NCI-H524 treated with DMSO at 0.1 percent for 48 hours (cell line): ENCODE measurements around the gene PTPN3.
"Not testable (repeated sequence)": the region's sequence is repeated elsewhere in the genome, so short reads cannot be mapped to it uniquely, and the experiment has no call there.

ENCODE experiments used
- DNase-seq: peaks from one replicate; lab custom pipeline; 2025; lab: John Stamatoyannopoulos, UW

PTPN3 gene

DNA sequence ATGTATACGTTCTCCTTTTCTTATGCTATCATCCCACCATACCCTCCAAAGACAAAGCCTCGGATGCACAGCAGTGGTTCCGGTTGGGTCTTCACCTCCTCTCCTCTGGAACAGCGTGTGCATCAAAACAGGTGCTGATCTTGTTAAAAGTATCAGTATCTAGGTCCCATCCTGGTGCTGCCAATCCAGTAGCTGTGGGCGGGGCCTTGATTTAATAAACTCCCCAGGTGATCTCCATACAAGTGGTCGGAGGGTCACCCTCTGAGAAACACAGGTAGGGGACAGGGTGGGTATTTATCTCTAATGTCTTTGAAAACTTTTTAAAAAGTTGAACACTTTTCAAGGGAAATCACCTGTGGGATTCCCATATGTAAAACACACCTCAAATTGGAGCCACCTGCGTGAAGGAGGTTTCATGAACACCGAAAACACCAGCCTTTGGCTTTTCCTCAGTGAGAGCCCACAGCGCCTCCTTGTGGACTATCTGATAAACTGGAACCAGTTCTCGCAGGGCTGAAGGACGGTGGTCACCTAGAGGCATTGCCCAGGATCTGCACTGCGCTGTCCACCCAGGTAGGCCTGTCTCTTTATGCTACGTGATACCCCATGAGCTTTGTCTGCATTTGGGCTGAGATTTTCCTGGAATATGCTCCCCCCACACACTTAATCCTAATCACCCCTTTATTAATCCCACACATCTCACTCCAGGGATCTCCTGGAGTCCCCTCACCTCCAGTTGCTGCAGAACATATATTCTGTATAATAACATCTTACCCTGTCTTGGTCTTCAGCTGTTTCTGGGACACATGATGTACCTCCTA is 96.7 kb downstream of the PTPN3 start:
- DNase-seq: peak; percentile 18

DNA sequence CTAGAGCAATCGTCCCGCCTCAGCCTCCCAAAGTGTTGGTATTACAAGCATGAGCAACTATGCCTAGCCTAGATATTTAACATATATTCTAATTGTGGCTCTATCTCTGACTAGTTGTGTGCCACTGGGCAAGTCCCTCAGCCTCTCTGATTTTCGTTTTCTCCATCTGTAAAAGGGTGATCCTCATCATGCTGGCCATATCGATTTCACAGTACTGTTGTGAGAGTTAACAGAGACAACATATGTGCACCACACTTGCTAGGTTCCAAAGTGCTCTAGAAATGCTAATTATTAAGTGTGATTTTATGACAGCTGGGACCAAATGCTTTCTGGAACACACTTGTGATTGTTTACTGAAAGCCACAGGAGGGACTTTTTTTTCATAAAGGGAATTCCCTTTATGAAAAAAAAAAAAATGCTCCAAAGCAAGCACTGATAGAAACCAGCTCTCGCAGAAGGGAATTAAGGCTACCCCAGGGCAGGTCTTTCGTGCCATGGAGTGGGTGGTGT is 98.8 kb downstream of the PTPN3 start:
- DNase-seq: peak; percentile 89

DNA sequence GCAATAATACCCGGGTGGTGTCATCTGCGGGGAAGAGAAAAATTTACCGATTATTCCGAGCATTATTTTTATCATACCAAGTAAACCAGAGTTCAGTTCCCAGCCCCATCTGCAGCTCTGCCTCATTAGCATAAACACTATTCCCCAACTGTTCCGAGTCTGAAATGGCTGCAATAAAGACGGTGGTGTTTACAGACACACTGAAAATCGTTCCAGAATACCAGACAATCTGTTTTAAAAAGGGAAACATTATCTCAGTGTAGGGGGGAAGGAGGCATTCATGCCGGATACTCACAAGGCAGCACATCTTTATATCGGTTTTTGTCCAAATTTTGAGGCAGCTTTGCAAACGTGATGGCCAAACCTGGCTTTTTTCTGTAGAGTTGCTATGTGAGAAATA is 106.9 kb downstream of the PTPN3 start:
- DNase-seq: peak; percentile 8

DNA sequence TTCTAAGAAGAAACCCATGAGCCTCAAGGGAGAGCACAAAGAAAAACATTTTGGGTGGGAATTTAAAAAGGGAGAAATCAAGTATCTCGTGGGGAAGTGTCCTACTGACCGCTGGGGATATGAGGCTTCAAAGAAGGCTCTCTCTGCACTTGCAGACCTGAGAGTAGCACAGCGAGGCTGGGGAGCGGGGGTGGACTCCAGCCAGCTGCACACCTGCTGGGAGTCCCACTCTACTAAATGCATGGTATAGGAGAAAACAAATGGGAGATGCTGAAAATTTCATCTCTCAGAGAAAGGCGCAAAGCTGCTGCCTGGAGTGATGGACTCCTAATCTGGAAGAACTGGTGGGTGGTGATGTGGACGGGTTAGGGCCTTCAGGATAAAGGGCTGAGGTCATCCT is 110.3 kb downstream of the PTPN3 start:
- DNase-seq: no peak

DNA sequence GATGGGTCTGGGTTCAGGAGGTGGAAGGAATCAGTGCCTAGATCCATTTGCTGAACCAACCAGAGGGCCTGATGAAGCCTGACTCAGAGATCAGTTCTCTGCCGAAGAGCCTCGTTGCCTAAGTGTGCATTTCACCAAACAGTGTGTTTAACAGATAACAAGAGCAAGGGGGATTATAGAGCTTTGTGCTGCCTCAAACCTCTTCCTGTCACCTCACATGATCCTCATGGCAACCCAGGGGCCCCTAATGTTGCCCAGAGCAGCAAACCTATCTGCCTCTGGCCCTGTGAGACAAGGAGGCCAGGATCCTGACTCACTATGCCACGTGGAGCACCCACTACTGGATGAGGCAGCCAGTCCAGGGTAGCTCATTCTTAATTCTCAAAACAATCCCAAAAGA is 110.9 kb downstream of the PTPN3 start:
- DNase-seq: no peak

DNA sequence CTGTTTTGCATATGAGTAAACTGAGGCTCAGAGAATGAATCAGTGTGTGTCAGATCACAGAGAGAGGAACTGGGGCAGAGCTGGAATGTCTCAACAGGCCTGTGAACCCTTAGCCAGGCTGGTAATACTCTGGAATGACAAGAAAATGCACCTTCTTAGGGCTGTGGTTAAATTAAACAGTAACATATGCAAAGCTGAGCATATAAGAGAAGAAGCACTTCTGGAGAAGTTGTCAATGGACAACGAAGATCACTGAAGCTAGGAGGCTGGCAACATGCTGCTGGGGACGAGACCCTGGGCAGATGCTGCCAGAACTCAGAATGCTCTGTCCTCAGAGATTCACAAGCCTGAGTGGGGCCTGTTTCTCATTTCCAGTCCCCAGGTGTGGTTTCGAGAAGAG is 112.6 kb downstream of the PTPN3 start:
- no peak for DNase-seq

DNA sequence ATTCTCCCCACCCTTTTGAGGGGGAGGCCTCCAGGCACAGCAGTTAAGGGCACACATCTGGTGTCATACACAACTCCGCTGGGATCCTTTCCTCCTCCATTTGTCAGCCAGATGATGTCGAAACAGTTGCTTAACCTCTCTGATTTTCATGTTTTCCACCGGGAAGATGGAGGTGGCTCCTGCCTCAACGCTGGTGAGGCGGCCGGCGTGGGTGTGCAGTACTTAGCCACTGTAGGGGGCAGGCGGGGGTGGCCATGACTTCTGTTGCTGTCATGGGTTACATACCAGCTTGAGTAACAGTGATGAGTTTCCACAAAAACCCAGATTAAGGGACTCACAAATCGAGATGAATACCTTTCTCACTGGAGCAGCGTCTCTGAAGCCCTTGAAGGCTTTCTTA is 114.2 kb downstream of the PTPN3 start:
- no peak for DNase-seq

DNA sequence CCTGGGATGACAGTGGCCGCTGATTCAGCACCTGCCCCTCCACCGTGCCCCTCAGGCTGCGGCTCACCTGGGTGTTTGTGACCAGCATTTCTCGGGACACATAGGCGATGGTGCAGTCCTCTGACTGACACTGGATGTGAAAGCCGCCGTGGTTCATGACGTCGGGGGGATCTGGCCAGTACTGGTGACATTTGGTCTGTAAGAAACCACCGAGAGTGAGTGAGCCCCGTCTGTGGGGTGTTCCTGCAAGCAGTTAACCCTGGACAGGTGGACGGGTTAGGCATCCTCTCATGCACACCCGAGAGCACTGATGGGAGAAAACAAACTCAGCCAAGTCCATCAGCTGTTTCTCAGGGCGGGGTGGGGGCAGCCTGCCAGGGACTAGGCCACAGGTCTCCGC is 114.8 kb downstream of the PTPN3 start:
- DNase-seq: no peak

DNA sequence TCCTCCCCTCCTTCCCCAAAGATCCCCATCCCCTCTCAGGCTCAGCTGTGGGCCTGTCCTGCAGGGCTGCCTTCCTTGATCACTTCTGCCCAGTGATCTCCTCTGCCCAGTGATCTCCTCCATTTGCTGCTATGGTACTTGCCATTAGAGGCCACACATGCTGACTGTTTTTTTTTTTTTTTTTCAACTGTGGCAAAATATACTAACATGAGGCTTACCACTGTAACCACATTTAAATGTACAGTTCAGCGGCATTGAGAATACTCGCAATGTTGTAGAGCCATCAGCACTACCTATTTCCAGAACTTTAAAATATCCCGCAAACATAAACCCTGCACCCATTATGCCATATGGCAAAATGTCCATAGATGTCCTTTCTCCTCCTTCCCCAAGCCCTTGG is 115.5 kb downstream of the PTPN3 start:
- no peak for DNase-seq

DNA sequence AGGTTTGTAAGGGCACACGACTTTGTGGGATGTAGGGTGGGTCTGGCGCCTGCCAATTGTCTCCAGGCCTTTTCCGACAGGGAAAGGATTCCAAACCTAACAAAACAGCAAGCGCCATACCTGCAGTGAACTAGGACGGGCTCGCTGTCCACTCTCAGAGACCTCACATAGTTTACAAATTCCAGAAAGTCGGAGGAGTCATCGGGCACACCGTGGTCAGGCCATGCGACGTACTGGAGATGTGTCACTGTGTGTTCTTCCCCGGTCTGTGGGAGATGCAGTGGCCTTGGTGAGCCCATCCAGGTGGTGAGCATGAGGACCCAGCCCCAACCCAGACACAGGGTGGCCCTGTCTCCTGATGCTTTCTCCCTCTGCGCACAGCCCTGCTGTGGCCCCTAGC is 115.9 kb downstream of the PTPN3 start:
- DNase-seq: no peak

DNA sequence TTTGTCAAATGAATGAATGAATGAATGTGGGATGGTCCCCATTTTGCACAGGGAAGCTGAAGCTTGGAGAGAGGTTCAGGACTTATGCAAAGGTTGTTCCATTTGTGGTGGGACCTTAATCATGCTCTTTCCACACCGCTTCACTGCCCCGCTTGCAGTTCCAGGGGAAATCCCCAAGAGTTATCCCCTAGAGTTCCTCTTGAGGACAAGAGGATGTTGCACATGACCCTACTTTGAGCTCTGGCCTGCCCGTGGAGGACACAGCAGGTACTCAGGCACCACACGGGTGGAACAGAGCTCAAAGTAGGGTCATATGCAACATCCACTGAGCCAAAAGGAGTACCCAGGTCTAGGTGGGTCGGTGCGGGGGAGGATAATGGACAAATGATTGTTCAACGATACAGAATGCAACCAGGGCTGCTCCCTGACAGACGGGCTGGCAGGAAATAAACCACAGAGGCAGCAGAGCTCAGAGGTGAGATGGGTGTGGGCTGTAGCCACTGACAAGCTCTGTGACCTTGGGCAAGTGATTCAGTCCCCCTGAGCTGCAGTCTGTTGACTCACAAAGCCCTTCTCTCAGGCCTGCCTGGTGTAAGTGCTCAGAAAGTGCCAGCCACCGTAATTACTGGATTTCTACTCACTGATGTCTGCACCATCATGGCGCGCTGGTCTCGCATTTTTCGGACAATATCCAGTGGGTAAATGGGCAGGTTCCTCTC is 116.9 kb downstream of the PTPN3 start:
- no peak for DNase-seq

DNA sequence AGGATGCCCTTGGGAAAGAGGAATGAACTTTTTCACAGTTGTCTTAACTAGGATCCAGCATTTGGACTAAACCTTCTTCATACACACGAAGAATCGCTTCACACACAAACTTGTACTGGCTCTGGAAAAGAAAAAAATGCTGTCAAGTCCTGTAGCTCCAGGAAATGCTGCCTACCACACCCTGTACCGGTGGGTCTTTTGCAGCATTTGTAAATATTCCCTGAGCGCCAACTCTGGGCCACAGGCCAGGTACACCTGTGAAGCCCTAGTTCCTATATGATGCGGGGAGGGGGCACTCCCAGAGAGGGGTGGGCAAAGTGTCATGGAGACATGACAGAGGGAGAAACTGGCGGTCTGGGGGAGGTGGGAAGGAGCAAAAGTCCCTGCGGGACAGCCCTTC is 118.6 kb downstream of the PTPN3 start:
- no peak for DNase-seq

DNA sequence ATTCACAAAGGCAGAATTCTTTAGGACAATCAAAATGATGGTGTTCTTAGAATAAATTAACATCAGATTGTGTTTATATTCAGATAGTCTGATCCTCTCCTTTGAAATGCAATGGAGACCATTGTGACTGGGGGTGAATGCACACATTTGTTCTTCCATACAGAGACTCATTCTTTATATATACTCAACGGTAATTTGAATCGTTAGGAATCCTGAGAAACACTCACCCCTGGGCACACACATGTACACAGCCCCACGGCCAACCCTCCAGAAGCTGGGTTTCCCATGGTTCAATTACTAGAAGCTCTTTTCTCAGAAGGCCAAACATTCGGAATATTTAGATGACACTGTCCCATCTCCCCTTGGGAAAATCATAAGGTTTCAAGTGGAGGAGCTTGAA is 119.8 kb downstream of the PTPN3 start:
- no peak for DNase-seq

DNA sequence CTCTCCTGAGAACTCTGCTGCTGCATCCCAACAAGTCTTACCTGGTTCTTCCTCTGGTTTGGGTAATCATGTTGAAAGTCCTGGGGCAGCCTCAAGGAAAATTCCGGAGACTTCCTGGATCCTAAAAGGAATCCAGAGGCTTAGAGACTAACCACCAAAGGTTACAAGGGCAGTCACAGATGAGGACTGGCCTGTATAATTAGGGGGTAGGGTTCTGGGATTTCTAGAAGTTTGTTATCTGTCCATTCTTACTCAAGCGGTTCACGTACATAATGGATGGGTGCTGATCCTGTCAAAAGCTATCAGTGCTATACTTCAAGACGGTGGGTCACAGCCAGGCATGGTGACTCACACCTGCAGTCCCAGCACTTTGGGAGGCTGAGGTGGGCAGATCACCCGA is 125.9 kb downstream of the PTPN3 start:
- DNase-seq: no peak

DNA sequence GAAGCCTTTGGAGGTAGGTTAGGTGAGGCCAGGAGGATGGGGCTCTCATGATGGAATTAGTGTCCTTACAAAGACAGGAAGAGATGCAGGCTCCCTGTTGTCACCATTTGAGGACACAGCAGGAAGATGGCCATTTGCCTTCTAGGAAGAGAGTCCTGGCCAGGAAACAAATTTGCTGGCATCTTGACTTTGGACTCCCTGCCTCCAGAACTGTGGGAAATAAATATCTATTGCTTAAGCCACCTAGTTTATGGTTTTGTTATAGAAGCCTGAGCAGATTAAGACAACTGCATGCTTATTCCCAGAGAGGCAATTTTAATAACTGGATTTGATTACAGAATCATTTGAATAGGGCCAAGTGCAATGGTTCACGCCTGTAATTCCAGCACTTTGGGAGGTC is 126.7 kb downstream of the PTPN3 start:
- no peak for DNase-seq

DNA sequence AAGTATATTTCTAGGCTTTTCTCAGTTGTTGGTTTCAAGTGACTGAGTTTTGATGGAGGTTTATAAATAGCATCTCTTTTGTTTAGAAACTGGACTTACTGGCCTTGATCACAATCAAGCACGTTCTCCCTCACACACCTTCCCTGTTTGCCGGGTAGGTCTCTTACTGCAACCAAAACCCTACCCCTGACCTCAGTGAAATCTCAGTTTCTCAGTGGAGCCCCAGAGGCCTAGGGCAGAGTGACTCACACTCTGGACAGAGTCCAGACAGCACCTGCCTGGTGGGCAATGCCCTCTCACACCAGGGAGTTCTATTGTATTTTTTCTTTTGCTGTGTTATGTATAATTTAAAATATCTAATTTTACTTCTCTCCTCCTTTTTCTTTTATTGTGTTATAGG is 128.8 kb downstream of the PTPN3 start:
- DNase-seq: no peak

DNA sequence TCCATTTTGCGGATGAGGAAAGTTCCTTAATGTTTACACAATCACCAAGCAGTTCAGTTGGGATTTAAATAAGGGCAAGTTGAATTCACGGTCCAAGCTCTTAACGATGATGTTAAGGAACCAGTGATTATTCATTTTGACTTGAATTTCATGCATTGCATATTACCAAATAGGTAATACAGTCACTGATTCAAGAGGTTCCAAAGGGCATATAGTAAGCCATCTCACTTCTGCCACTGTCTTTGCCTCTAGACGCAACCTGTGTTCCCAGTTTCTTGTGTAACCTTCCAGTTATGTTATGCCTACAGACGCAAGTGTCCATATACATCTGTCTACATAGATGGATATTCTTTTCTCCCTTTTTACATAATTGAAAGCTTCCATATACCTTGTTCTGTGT is 137.3 kb downstream of the PTPN3 start:
- DNase-seq: no peak

DNA sequence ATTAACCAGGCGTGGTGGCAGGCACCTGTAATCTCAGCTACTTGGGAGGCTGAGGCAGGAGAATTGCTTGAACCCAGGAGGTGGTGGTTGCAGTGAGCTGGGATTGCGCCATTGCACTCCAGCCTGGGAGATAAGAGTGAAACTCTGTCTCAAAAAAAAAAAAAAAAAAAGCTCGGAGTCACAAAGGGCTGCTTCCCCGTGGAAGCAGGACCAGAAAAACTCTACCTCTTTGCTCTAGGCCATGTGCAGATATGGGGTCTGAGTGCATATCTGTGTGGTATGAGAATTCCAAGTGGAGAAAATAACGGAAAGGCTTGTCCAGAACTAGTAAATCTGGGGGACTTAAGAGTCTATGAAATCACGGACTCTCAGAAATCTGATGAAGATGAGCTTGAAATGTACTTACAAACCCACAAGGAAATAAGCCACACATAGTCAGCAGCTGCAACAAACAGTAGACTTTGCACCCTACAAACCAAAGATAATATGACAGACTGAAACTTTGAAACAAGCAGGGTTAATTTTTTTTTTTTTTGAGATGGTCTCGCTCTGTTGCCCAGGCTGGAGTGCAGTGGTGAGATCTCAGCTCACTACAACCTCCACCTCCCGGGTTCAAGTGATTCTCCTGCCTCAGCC is 139.0 kb downstream of the PTPN3 start:
- DNase-seq: not testable (repeated sequence)

DNA sequence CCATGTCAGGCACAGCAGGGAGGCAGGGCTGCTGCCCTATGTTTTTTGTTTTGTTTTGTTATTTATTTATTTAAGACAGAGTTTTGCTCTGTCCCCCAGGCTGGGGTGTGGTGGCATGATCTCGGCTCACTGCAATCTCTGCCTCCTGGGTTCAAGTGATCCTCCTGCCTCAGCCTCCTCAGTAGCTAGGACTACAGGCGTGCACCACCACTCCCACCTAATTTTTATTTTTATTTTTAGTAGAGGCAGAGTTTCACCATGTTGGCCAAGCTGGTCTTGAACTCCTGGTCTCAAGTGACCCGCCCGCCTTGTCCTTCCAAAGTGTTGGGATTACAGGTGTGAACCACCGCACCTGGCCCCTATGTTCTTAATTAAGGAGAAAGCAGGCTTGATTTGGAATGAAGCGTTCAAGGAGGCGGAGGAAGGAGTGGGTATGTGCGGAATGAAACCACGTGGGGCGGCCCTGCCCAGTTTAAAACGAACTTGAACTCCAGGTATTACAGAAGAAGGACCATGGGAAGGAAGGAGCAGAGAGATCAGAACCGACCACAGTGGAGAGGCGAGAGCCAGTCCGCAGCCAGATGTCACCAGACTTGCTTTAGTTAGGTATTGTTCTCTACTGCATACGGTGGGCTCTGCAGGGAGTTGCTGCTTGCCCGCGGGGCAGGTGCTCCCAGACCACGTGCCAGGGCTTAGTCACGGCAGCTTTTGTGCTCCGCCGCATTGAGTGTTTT is 142.4 kb downstream of the PTPN3 start:
- peak; percentile 65 for DNase-seq

DNA sequence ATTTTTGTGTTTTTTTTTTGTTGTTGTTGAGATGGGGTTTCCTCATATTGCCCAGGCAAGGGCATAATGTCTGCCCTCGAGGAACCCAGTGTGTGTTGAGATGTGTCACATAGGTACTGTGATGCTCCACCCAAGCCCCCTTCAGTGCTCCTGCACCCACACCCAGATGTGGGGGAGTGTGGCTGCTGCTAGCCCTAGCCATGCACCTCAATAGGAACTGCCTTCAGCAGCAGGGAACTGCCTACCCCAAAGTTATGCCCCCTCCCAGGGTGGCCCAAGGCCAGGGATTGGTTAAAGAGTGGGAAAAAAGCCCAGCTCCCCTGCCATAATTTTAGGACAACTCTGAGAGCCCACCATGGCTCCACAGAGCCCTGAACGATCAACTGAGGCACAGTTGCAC is 143.9 kb downstream of the PTPN3 start:
- no peak for DNase-seq

DNA sequence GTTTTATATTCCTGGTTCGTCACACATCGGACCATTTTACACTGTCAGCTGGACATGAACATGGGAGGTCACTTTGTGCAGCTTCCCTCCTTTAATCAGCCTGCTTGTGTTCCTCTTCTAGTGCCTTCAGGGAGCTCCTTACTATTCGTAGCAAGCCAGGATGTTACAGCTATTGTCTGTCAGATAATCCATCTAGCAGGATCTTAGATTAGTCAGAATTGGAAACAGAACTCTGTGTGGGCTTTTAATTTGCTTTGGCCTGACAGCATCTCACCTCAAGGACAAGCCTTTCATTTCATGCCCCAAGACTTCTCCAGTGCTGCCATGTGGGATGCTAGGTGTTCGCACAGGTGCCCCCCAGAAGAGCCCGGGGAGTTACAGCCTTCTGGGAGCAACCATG is 147.1 kb downstream of the PTPN3 start:
- DNase-seq: no peak

DNA sequence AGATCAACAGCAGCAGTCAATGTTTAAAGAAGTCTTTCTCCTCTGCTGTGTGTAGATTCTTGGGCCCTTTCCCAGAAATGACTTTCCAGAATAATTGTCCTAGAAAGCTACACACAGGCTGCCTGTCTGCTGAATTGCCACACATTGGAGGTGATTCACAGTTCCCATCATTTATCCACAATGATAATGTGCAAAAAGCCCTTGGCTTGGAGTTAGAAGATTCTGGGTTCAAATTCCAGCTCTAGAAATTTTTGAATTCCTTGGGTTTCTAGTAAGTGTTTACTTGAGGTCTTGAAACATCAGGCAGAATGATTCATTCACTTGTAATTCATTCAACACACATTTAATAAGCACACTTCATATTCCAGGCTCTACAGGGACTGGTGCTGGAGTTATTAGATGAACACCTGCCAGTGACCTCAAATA is 148.7 kb downstream of the PTPN3 start:
- peak; percentile 63 for DNase-seq
